Mesenchymal stem cell (in vitro differentiated cells and primary cell): Measurements from ENCODE around the gene CPNE4.

Experiments
- DNase-seq: peaks from one replicate; pipeline ENCODE4 v3.0.0-alpha.2; 2013
- H2AFZ ChIP-seq: one replicate; pipeline ENCODE4 v1.6.1; 2013; ENCODE audit warnings: low read depth, mild to moderate bottlenecking, control low read depth, inconsistent platforms, low read length, moderate library complexity
- H2AK5ac ChIP-seq: 2 replicates; pipeline ENCODE4 v1.6.1; 2013; ENCODE audit warnings: low read length, moderate library complexity, mild to moderate bottlenecking, inconsistent platforms; ENCODE audit not compliant: severe bottlenecking
- H2BK120ac ChIP-seq: one replicate; pipeline ENCODE4 v1.6.1; 2013; ENCODE audit warnings: low read depth, mild to moderate bottlenecking, inconsistent platforms, low read length, moderate library complexity
- H2BK12ac ChIP-seq, 2 experiments: one replicate each; pipeline ENCODE4 v1.6.1; 2013; ENCODE audit warnings: inconsistent platforms in 2 of 2, low read length in 2 of 2, mild to moderate bottlenecking in 2 of 2, moderate library complexity in 2 of 2, control low read depth in 1 of 2
- H2BK15ac ChIP-seq: one replicate; pipeline ENCODE4 v1.6.1; 2013; ENCODE audit warnings: mild to moderate bottlenecking, low read depth, inconsistent platforms; ENCODE audit not compliant: poor library complexity, severe bottlenecking
- H2BK5ac ChIP-seq: 2 replicates; pipeline ENCODE4 v1.6.1; 2013; ENCODE audit warnings: low read depth, mild to moderate bottlenecking, low read length, control low read depth, inconsistent platforms; ENCODE audit not compliant: poor library complexity, severe bottlenecking
- H3K14ac ChIP-seq, 2 experiments: one replicate each; pipeline ENCODE4 v1.6.1; 2013; ENCODE audit warnings: inconsistent platforms in 2 of 2, low read length in 2 of 2, control low read depth in 1 of 2, mild to moderate bottlenecking in 1 of 2, moderate library complexity in 1 of 2
- H3K18ac ChIP-seq, 2 experiments: one replicate each; pipeline ENCODE4 v1.6.1; 2013; ENCODE audit warnings: inconsistent platforms in 2 of 2, low read length in 2 of 2, control low read depth in 1 of 2, low read depth in 1 of 2, mild to moderate bottlenecking in 1 of 2
- H3K23ac ChIP-seq, 2 experiments: one replicate each; pipeline ENCODE4 v1.6.1; 2013; ENCODE audit warnings: inconsistent platforms in 2 of 2, low read length in 2 of 2, mild to moderate bottlenecking in 2 of 2, moderate library complexity in 2 of 2, control low read depth in 1 of 2
- H3K27ac ChIP-seq: 2 replicates; pipeline ENCODE4 v1.5.1; 2013; ENCODE audit warnings: mild to moderate bottlenecking, moderate library complexity, low read length, control low read depth, inconsistent platforms; ENCODE audit not compliant: poor library complexity, severe bottlenecking
- H3K27me3 ChIP-seq, 2 experiments: 2 replicates each; pipeline versions ENCODE4 v1.6.1 to v1.7.0; 2013; ENCODE audit warnings: low read length in 2 of 2, mild to moderate bottlenecking in 2 of 2, moderate library complexity in 2 of 2, control low read depth in 1 of 2, inconsistent platforms in 1 of 2; ENCODE audit not compliant: control insufficient read depth in 1 of 2, insufficient read depth in 1 of 2
- H3K36me3 ChIP-seq, 2 experiments: 2 replicates each; pipeline versions ENCODE4 v1.6.1 to v1.7.0; 2013; ENCODE audit warnings: low read length in 2 of 2, control low read depth in 1 of 2, inconsistent platforms in 1 of 2, low read depth in 1 of 2, mild to moderate bottlenecking in 1 of 2; ENCODE audit not compliant: insufficient read depth in 2 of 2, control insufficient read depth in 1 of 2
- H3K4ac ChIP-seq, 2 experiments: one replicate each; pipeline ENCODE4 v1.6.1; 2013; ENCODE audit warnings: inconsistent platforms in 2 of 2, low read length in 2 of 2, mild to moderate bottlenecking in 2 of 2, moderate library complexity in 2 of 2, control low read depth in 1 of 2, low read depth in 1 of 2
- H3K4me1 ChIP-seq: 2 replicates; pipeline ENCODE4 v1.6.1; 2013; ENCODE audit warnings: low read depth, low read length, control low read depth; ENCODE audit not compliant: control insufficient read depth, insufficient read depth
- H3K4me2 ChIP-seq: 2 replicates; pipeline ENCODE4 v1.6.1; 2013; ENCODE audit warnings: low read length, mild to moderate bottlenecking, inconsistent platforms; ENCODE audit not compliant: poor library complexity, severe bottlenecking
- H3K4me3 ChIP-seq, 2 experiments: 2 replicates each; pipeline versions ENCODE4 v1.5.1 to v1.7.0; 2013; ENCODE audit warnings: low read length in 2 of 2, mild to moderate bottlenecking in 2 of 2, control low read depth in 1 of 2, low read depth in 1 of 2; ENCODE audit not compliant: insufficient read depth in 1 of 2
- H3K79me1 ChIP-seq: replicated peaks from 2 replicates; pipeline ENCODE4 v1.6.1; 2013; ENCODE audit warnings: mild to moderate bottlenecking, control low read depth, low read length, inconsistent platforms; ENCODE audit not compliant: poor library complexity, severe bottlenecking
- H3K9ac ChIP-seq: 2 replicates; pipeline ENCODE4 v1.7.0; 2013; ENCODE audit warnings: mild to moderate bottlenecking, low read length, moderate library complexity
- H3K9me3 ChIP-seq: 2 replicates; pipeline ENCODE4 v1.7.0; 2013; ENCODE audit warnings: mild to moderate bottlenecking, low read length; ENCODE audit not compliant: control insufficient read depth
- H4K8ac ChIP-seq: one replicate; pipeline ENCODE4 v1.6.1; 2013; ENCODE audit warnings: inconsistent platforms, mild to moderate bottlenecking, low read length, moderate library complexity
- H4K91ac ChIP-seq: one replicate; pipeline ENCODE4 v1.6.1; 2013; ENCODE audit warnings: mild to moderate bottlenecking, low read length, inconsistent platforms
- WGBS: methylation state at CpG from one replicate; pipeline ENCODE4 v1.1.7; 2013; ENCODE audit warnings: mixed read lengths; 5-methylcytosine and 5-hydroxymethylcytosine counted together

The CPNE4 gene

GRCh38 chr3:132009241-132009640 is 25.6 kb downstream of the CPNE4 start:
- Histone ChIP-seq H3K18ac (no peak overlapping the region), H3K23ac (no peak overlapping the region), H2AK5ac (no peak overlapping the region), H4K91ac (no peak overlapping the region), H2AFZ (no peak overlapping the region), H3K27ac (no peak overlapping the region), H2BK15ac (no peak overlapping the region), H2BK5ac (no peak overlapping the region), H3K4ac (no peak overlapping the region), H3K36me3 (no peaks in the 10 kb centered on the region), H3K14ac (no peak overlapping the region), H2BK120ac (no peak overlapping the region), H3K4me2 (no peak overlapping the region), H3K79me1 (no peaks in the 10 kb centered on the region), H3K4me3 (no peak overlapping the region), H2BK12ac (no peak overlapping the region), H4K8ac (no peak overlapping the region), H3K9ac (no peak overlapping the region), H3K9me3 (no peaks in the 10 kb centered on the region), H3K27me3 (no peaks in the 10 kb centered on the region), H3K4me1 (no peaks in the 10 kb centered on the region)
- no peak for DNase-seq

- H2BK12ac ChIP-seq, result no peak overlapping the region
- no peak overlapping the region for H3K9ac ChIP-seq
- no peak overlapping the region for H2BK15ac ChIP-seq
- no peaks in the 10 kb centered on the region for H3K9me3 ChIP-seq
- H4K8ac ChIP-seq, result no peak overlapping the region
- H2BK5ac ChIP-seq, result no peak overlapping the region
- H3K79me1 ChIP-seq, result no peaks in the 10 kb centered on the region
- H3K23ac ChIP-seq, result no peak overlapping the region
- H2AFZ ChIP-seq, result no peak overlapping the region
- no peaks in the 10 kb centered on the region for H3K27me3 ChIP-seq
- H3K36me3 ChIP-seq, result no peaks in the 10 kb centered on the region
- H3K14ac ChIP-seq, result no peak overlapping the region
- DNase-seq, result no peak
- no peaks in the 10 kb centered on the region for H3K4me1 ChIP-seq
- no peak overlapping the region for H2AK5ac ChIP-seq
- 33% methylated on average over 2 of the region's 2 CpGs for WGBS
- no peak overlapping the region for H3K27ac ChIP-seq
- no peak overlapping the region for H3K4ac ChIP-seq
- no peak overlapping the region for H3K4me2 ChIP-seq
- no peak overlapping the region for H4K91ac ChIP-seq
- no peak overlapping the region for H3K18ac ChIP-seq
- H3K4me3 ChIP-seq, result no peak overlapping the region
- H2BK120ac ChIP-seq, result no peak overlapping the region
These were observed 26.0 kb downstream of the CPNE4 start for GRCh38 chr3:132008837-132009236.

- WGBS, result 0% methylated on average over 1 of the region's 1 CpG
These were observed 27.2 kb downstream of the CPNE4 start for GRCh38 chr3:132007617-132008016.

GRCh38 chr3:132006605-132007204 is 28.1 kb downstream of the CPNE4 start:
- H3K4me2 ChIP-seq, result no peak overlapping the region
- no peak overlapping the region for H2BK12ac ChIP-seq
- H3K4ac ChIP-seq, result no peak overlapping the region
- WGBS, result 40% methylated on average over 1 of the region's 3 CpGs
- H3K4me1 ChIP-seq, result no peaks in the 10 kb centered on the region
- no peaks in the 10 kb centered on the region for H3K9me3 ChIP-seq
- H3K36me3 ChIP-seq, result no peaks in the 10 kb centered on the region
- H2BK120ac ChIP-seq, result no peak overlapping the region
- no peak overlapping the region for H2AK5ac ChIP-seq
- no peak overlapping the region for H2AFZ ChIP-seq
- DNase-seq, result peak; percentile 37
- no peak overlapping the region for H3K27ac ChIP-seq
- H3K23ac ChIP-seq, result no peak overlapping the region
- H3K79me1 ChIP-seq, result no peaks in the 10 kb centered on the region
- no peak overlapping the region for H2BK5ac ChIP-seq
- no peak overlapping the region for H3K14ac ChIP-seq
- H3K4me3 ChIP-seq, result no peak overlapping the region
- no peak overlapping the region for H2BK15ac ChIP-seq
- no peak overlapping the region for H4K91ac ChIP-seq
- no peak overlapping the region for H3K18ac ChIP-seq
- no peak overlapping the region for H4K8ac ChIP-seq
- no peaks in the 10 kb centered on the region for H3K27me3 ChIP-seq
- H3K9ac ChIP-seq, result no peak overlapping the region

More at GRCh38 chr3:132007617-132008016, 27.2 kb downstream of the CPNE4 start:
- no peak overlapping the region for H2AFZ ChIP-seq
- no peak overlapping the region for H2AK5ac ChIP-seq
- no peaks in the 10 kb centered on the region for H3K79me1 ChIP-seq
- H3K4me1 ChIP-seq, result no peaks in the 10 kb centered on the region
- no peaks in the 10 kb centered on the region for H3K27me3 ChIP-seq
- H3K4ac ChIP-seq, result no peak overlapping the region
- H3K9me3 ChIP-seq, result no peaks in the 10 kb centered on the region
- H4K91ac ChIP-seq, result no peak overlapping the region
- DNase-seq, result no peak
- no peak overlapping the region for H2BK5ac ChIP-seq
- no peak overlapping the region for H2BK12ac ChIP-seq
- H3K27ac ChIP-seq, result no peak overlapping the region
- H3K36me3 ChIP-seq, result no peaks in the 10 kb centered on the region
- no peak overlapping the region for H3K4me2 ChIP-seq
- no peak overlapping the region for H3K18ac ChIP-seq
- H2BK15ac ChIP-seq, result no peak overlapping the region
- no peak overlapping the region for H3K23ac ChIP-seq
- no peak overlapping the region for H3K9ac ChIP-seq
- no peak overlapping the region for H4K8ac ChIP-seq
- H2BK120ac ChIP-seq, result no peak overlapping the region
- H3K14ac ChIP-seq, result no peak overlapping the region
- H3K4me3 ChIP-seq, result no peak overlapping the region
